ENCODE results near the gene RRAD. TPM values are rescaled to one million over a fixed set of nuclear protein-coding genes. Genes with fewer than 3 reads are reported as not detected.

Gene RRAD
- total and polyA plus RNA-seq, 2 of the 4 experiments (the other 2 are of a cell fraction), result 1.3 to 2.1 TPM

DNA sequence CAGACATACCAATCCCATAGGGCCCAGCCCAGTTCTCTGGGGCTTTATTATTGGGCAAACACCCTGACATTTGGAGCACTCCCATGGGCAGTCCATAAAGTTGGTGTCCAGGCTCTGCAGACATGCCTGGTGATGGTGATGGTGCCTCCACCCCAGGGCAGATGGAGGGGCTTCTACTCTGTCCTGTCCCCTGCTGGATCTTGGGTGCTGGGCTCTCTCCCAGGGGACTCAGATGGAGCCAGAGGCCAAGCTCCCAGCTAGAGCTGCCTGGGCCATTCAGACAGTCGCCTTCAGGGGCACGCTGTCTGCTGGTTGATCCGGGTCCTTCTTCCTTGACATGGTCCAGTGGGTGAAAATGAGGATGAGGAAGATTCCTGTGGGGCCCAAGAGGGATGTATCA, 17.2 kb downstream of the RRAD start:
- H3K27me3 ChIP-seq (ENCODE audit: control insufficient read depth, insufficient read depth, low read length), result peaks cover 2% of the 10 kb centered on the region; the same call in 1 of the 2 replicates
- H2AK5ac ChIP-seq (ENCODE audit: low read depth, low read length), result no peak overlapping the region
- H4K91ac ChIP-seq (ENCODE audit: insufficient read depth, low read depth, low read length), result no peak overlapping the region
- peaks cover 0 to 10% of the 10 kb centered on the region in 2 experiments; a peak in 1 of 4 replicates for H3K79me1 ChIP-seq (ENCODE audit: low read depth in 1 of 2, low read length in 2 of 2)
- H4K5ac ChIP-seq (ENCODE audit: low read depth, low read length), result no peak overlapping the region
- in situ Hi-C loops (cut with MboI; ENCODE audit: low sequenced_read_pairs) (no loop called here), dilution Hi-C loops (cut with HindIII; ENCODE audit: low sequenced_read_pairs, unreplicated experiment) (no loop called here), intact Hi-C loops (cut with micrococcal nuclease) (no loop called here)
- no CpG with 5 or more reads among the region's 3 CpGs for WGBS, 2 experiments (ENCODE audit: extremely low coverage in 2 of 2, insufficient read length in 1 of 2)
- H2AFZ ChIP-seq (replicated peaks; ENCODE audit: low read length, poor library complexity), result no peak overlapping the region
- no peak overlapping the region for H3K14ac ChIP-seq (replicated peaks; ENCODE audit: low read depth, low read length)
- no peak overlapping the region; the same call in 1 of the 2 replicates for H2BK20ac ChIP-seq (ENCODE audit: low read depth, low read length)
- ATAC-seq (ENCODE audit: low read depth) (no peak), DNase-seq (no peak)
- ChIA-PET POLR2A (ENCODE audit: unreplicated experiment) (no interaction called here), CTCF (no interaction called here)
- H3K4me3 ChIP-seq (ENCODE audit: insufficient read depth, low read depth, low read length), result no peak overlapping the region
- peaks cover 21% of the 10 kb centered on the region for H3K4me1 ChIP-seq (ENCODE audit: control insufficient read depth, insufficient read depth, low read length)
- no peak overlapping the region for H4K8ac ChIP-seq (ENCODE audit: low read depth in 2 of 2, low read length in 2 of 2)
- no peak overlapping the region for H3K18ac ChIP-seq (ENCODE audit: low read depth, low read length)
- no peaks in the 10 kb centered on the region for H3K36me3 ChIP-seq (ENCODE audit: control insufficient read depth, insufficient read depth, low read length)
- H3K9me3 ChIP-seq (ENCODE audit: control insufficient read depth, insufficient read depth, low read length), result no peaks in the 10 kb centered on the region
- H3K9ac ChIP-seq (ENCODE audit: low read depth, low read length), result no peak overlapping the region
- no peak overlapping the region for H3K4me2 ChIP-seq (ENCODE audit: low read depth, low read length)
- no peak overlapping the region for H2AK9ac ChIP-seq (replicated peaks; ENCODE audit: low read depth, low read length, poor library complexity)
- H4K20me1 ChIP-seq (ENCODE audit: insufficient read depth, low read length), result no peaks in the 10 kb centered on the region
- H3K27ac ChIP-seq (ENCODE audit: insufficient read depth, low read length), result no peak overlapping the region
- no peak overlapping the region for H3K4ac ChIP-seq (ENCODE audit: low read depth, low read length)
- BruUV-seq (replicated peaks), result no TSS peak
- no peak overlapping the region for H3K56ac ChIP-seq (ENCODE audit: extremely low read depth, insufficient read depth, low read length)
- peaks cover 26% of the 10 kb centered on the region for H3K9me1 ChIP-seq (ENCODE audit: insufficient read depth, low read length)
- H2BK5ac ChIP-seq (ENCODE audit: low read depth, low read length, poor library complexity, severe bottlenecking), result no peak overlapping the region
- H3K23ac ChIP-seq (ENCODE audit: low read depth, low read length), result no peak overlapping the region
- no peak overlapping the region; the same call in 1 of the 2 replicates for H2BK120ac ChIP-seq (ENCODE audit: low read depth, low read length)
- no peak overlapping the region; the same call in 2 of the 3 replicates for H2BK15ac ChIP-seq (ENCODE audit: low read depth, low read length)
- TF ChIP-seq MAZ (IDR thresholded peaks at IDR 0.05; ENCODE audit: borderline replicate concordance, low read depth, low read length), result no peak
- TF ChIP-seq RAD21 (IDR thresholded peaks at IDR 0.05; ENCODE audit: low read length), result no peak
- TF ChIP-seq, protein P1, sequence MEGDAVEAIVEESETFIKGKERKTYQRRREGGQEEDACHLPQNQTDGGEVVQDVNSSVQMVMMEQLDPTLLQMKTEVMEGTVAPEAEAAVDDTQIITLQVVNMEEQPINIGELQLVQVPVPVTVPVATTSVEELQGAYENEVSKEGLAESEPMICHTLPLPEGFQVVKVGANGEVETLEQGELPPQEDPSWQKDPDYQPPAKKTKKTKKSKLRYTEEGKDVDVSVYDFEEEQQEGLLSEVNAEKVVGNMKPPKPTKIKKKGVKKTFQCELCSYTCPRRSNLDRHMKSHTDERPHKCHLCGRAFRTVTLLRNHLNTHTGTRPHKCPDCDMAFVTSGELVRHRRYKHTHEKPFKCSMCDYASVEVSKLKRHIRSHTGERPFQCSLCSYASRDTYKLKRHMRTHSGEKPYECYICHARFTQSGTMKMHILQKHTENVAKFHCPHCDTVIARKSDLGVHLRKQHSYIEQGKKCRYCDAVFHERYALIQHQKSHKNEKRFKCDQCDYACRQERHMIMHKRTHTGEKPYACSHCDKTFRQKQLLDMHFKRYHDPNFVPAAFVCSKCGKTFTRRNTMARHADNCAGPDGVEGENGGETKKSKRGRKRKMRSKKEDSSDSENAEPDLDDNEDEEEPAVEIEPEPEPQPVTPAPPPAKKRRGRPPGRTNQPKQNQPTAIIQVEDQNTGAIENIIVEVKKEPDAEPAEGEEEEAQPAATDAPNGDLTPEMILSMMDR (conservative IDR thresholded peaks at IDR 0.05; ENCODE audit: low read depth, low read length), result no peak
- TF ChIP-seq, protein P2, sequence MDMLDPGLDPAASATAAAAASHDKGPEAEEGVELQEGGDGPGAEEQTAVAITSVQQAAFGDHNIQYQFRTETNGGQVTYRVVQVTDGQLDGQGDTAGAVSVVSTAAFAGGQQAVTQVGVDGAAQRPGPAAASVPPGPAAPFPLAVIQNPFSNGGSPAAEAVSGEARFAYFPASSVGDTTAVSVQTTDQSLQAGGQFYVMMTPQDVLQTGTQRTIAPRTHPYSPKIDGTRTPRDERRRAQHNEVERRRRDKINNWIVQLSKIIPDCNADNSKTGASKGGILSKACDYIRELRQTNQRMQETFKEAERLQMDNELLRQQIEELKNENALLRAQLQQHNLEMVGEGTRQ (IDR thresholded peaks at IDR 0.05; ENCODE audit: low read depth, low read length), result no peak
- TF ChIP-seq NFE2L2 (IDR thresholded peaks at IDR 0.05; ENCODE audit: low read depth, low read length), result no peak
- TF ChIP-seq CEBPB (IDR thresholded peaks at IDR 0.05; ENCODE audit: low read depth, low read length), result no peak
- no peak for TF ChIP-seq CHD1 (IDR thresholded peaks at IDR 0.05; ENCODE audit: low read depth, low read length)
- no peak for TF ChIP-seq RCOR1 (IDR thresholded peaks at IDR 0.05; ENCODE audit: insufficient replicate concordance, low read length)
- no peak for TF ChIP-seq FOS (IDR thresholded peaks at IDR 0.05; ENCODE audit: low read depth, low read length)
- TF ChIP-seq BHLHE40 (IDR thresholded peaks at IDR 0.05; ENCODE audit: low read depth, low read length), result no peak
- no peak for TF ChIP-seq POLR2A (IDR thresholded peaks at IDR 0.05; ENCODE audit: low read depth, low read length)
- no peak for TF ChIP-seq RFX5 (IDR thresholded peaks at IDR 0.05; ENCODE audit: low read depth, low read length)
- TF ChIP-seq SMC3 (IDR thresholded peaks at IDR 0.05; ENCODE audit: low read depth, low read length), result no peak
- TF ChIP-seq, protein P3, sequence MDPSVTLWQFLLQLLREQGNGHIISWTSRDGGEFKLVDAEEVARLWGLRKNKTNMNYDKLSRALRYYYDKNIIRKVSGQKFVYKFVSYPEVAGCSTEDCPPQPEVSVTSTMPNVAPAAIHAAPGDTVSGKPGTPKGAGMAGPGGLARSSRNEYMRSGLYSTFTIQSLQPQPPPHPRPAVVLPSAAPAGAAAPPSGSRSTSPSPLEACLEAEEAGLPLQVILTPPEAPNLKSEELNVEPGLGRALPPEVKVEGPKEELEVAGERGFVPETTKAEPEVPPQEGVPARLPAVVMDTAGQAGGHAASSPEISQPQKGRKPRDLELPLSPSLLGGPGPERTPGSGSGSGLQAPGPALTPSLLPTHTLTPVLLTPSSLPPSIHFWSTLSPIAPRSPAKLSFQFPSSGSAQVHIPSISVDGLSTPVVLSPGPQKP (IDR thresholded peaks at IDR 0.05; ENCODE audit: borderline replicate concordance, low read depth, low read length), result no peak
- no peak for TF ChIP-seq MXI1 (IDR thresholded peaks at IDR 0.05; ENCODE audit: borderline replicate concordance, low read depth, low read length)
- TF ChIP-seq MAFK (IDR thresholded peaks at IDR 0.05; ENCODE audit: low read depth, low read length), result no peak

Measured in IMR-90 (cell line).